Activated naive CD4-positive, alpha-beta T cell treated with Interleukin-2 at 50 U/mL for 16 hours (primary cell): Measurements from ENCODE around the gene SEPHS2.
"Not testable (repeated sequence)": the region's sequence is repeated elsewhere in the genome, so short reads cannot be mapped to it uniquely, and the experiment has no call there.

Source experiments
- DNase-seq: peaks from one replicate; pipeline ENCODE4 v3.0.0-alpha.2; 2020

The SEPHS2 gene

GRCh38 chr16:30461426-30461825, 15.8 kb upstream of the SEPHS2 start:
- DNase-seq, result not testable (repeated sequence)

- DNase-seq, result no peak
Observed at GRCh38 chr16:30459456-30459855, 13.8 kb upstream of the SEPHS2 start.

GRCh38 chr16:30458561-30459394, 13.1 kb upstream of the SEPHS2 start:
- DNase-seq, result peak; percentile 93

- no peak for DNase-seq
Observed at GRCh38 chr16:30457743-30458560, 12.3 kb upstream of the SEPHS2 start.

GRCh38 chr16:30457256-30457655, 11.6 kb upstream of the SEPHS2 start:
- no peak for DNase-seq

- no peak for DNase-seq
Observed at GRCh38 chr16:30456302-30456701, 10.6 kb upstream of the SEPHS2 start.

- DNase-seq, result not testable (repeated sequence)
Observed at GRCh38 chr16:30452709-30453580, 7.3 kb upstream of the SEPHS2 start.

GRCh38 chr16:30449116-30449435, 3.4 kb upstream of the SEPHS2 start:
- DNase-seq, result no peak

GRCh38 chr16:30447512-30448226, 2.0 kb upstream of the SEPHS2 start:
- DNase-seq, result no peak

GRCh38 chr16:30446203-30446595, 525 bp upstream of the SEPHS2 start:
- DNase-seq, result no peak

GRCh38 chr16:30445149-30445407, 596 bp downstream of the SEPHS2 start:
- DNase-seq, result no peak

- DNase-seq, result no peak
Observed at GRCh38 chr16:30444231-30445148, 1.2 kb downstream of the SEPHS2 start.

- no peak for DNase-seq
Observed at GRCh38 chr16:30443631-30444030, 2.0 kb downstream of the SEPHS2 start.

- DNase-seq, result no peak
Observed at GRCh38 chr16:30439720-30440348, 5.8 kb downstream of the SEPHS2 start.

- DNase-seq, result no peak
Observed at GRCh38 chr16:30438835-30439234, 6.8 kb downstream of the SEPHS2 start.

GRCh38 chr16:30437511-30438046, 8.1 kb downstream of the SEPHS2 start:
- no peak for DNase-seq

- DNase-seq, result peak; percentile 80
Observed at GRCh38 chr16:30434852-30435251, 10.8 kb downstream of the SEPHS2 start.

- DNase-seq, result no peak
Observed at GRCh38 chr16:30430428-30430970, 15.2 kb downstream of the SEPHS2 start.

- DNase-seq, result peak; percentile 97
Observed at GRCh38 chr16:30429678-30430427, 15.8 kb downstream of the SEPHS2 start, which contains the start of gene DCTPP1. DCTPP1 (minus strand) TSS chr16:30430030; CDS start chr16:30429980, 50 bp downstream.

- DNase-seq, result no peak
Observed at GRCh38 chr16:30429418-30429677, 16.3 kb downstream of the SEPHS2 start.
